ENCODE results near the gene SLC24A3. TPM values are rescaled to one million over a fixed set of nuclear protein-coding genes. Genes with fewer than 3 reads are reported as not detected.
A peak's percentile ranks its signal among the peaks of the same experiment; 100 is the strongest.

SLC24A3 gene
- total RNA-seq, 6 donors from 2014 or later, result 6.3 to 10.8 (median 9.3) TPM

GRCh38 chr20:19308146-19308545 lies 95.7 kb downstream of the SLC24A3 start:
- no peaks in the 10 kb centered on the region for H3K27me3 ChIP-seq
- DNase-seq (no peak), ATAC-seq (ENCODE audit: low FRiP score in 2 of 2) (peak in 1 of 2 donors; percentile 19)
- H3K9me3 ChIP-seq, result no peaks in the 10 kb centered on the region
- H3K36me3 ChIP-seq, result no peaks in the 10 kb centered on the region
- H3K27ac ChIP-seq, result peak overlapping the region in 1 of 4 donors; percentile 48
- TF ChIP-seq EP300 (IDR thresholded peaks at IDR 0.05) (no peak), CTCF (IDR thresholded peaks at IDR 0.05) (no peak), POLR2AphosphoS5 (IDR thresholded peaks at IDR 0.05) (no peak), POLR2A (IDR thresholded peaks at IDR 0.05) (no peak)
- WGBS, 2 donors, result 51 to 83% methylated on average over 3 of the region's 3 CpGs
- H3K4me3 ChIP-seq, result no peak overlapping the region
- H3K4me1 ChIP-seq, result no peaks in the 10 kb centered on the region

- Histone ChIP-seq H3K4me3 (no peak overlapping the region), H3K4me1 (peaks cover 0 to 3% (median 0%) of the 10 kb centered on the region in 4 donors), H3K27me3 (no peaks in the 10 kb centered on the region), H3K36me3 (no peaks in the 10 kb centered on the region), H3K9me3 (no peaks in the 10 kb centered on the region), H3K27ac (no peak overlapping the region)
- WGBS, 2 donors, result 91 to 97% methylated on average over 2 of the region's 2 CpGs
- no peak for ATAC-seq (ENCODE audit: low FRiP score in 2 of 2)
- TF ChIP-seq EP300 (IDR thresholded peaks at IDR 0.05) (no peak), POLR2A (IDR thresholded peaks at IDR 0.05) (no peak), CTCF (IDR thresholded peaks at IDR 0.05) (no peak), POLR2AphosphoS5 (IDR thresholded peaks at IDR 0.05) (no peak)
- DNase-seq, result no peak
Measured at GRCh38 chr20:19310541-19310940, 98.1 kb downstream of the SLC24A3 start.

DNA sequence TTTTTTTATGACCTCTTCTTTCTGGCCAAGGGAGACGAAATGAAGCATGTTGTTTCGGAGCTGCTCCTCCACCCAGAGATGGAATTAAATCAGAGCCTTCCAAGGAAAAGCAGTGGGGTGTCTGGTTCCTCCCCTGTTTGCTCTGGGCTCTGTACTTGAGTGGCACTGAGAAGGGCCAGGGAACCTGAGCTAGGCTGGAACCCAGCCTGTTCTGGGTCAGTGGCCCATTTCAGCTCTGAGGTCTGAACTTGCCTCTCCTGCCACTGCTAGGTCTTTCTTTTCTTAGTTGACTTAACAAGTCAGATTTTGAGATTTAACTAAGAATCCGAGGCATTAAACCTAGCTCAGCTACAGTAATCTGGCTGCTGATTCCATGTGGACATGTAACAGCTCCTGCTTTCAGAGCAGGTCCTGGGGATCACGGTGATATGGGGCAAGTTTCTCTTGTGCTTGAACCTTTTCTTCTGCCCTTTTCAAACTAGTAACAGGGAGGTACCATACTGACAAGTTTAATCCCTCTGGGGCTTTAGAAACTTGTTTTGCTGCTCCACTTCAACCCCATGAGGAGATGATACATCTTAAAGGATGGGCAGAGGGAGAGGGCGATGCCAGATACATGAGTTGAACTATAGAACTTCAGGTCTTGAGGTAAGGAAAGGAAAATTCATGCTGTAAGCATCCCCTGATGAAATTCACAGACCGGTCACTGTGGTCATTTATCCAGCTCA lies 101.1 kb downstream of the SLC24A3 start:
- Histone ChIP-seq H3K4me1 (peaks cover 0 to 3% (median 1%) of the 10 kb centered on the region in 4 donors), H3K4me3 (no peak overlapping the region), H3K9me3 (no peaks in the 10 kb centered on the region), H3K27ac (no peak overlapping the region), H3K27me3 (no peaks in the 10 kb centered on the region), H3K36me3 (no peaks in the 10 kb centered on the region)
- DNase-seq (no peak), ATAC-seq (ENCODE audit: low FRiP score in 2 of 2) (no peak)
- 79 to 90% methylated on average over 6 of the region's 6 CpGs for WGBS, 2 donors
- TF ChIP-seq POLR2A (IDR thresholded peaks at IDR 0.05), result no peak

DNA sequence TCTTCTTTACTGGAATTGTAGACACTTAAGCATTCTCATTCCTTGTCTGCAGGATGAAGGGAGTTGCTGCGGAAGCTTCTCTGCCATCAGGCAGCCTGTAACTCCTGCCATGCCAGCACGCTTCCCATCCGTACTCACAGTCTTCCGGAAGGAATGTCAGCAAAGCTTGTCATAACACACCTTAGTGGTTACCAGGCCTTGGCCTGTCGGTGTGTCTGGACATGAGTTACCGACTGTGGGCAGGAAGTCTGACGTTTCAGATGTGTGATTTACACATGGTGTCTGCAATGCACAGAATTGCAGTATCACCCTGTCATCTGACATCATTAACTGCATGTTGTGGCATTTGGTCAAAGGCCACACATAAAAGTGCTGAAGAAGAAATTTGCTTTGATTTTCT lies 102.2 kb downstream of the SLC24A3 start:
- Histone ChIP-seq H3K27me3 (no peaks in the 10 kb centered on the region), H3K4me3 (no peak overlapping the region), H3K36me3 (no peaks in the 10 kb centered on the region), H3K4me1 (peaks cover 0 to 3% (median 1%) of the 10 kb centered on the region in 4 donors), H3K9me3 (no peaks in the 10 kb centered on the region), H3K27ac (no peak overlapping the region)
- no peak for ATAC-seq (ENCODE audit: low FRiP score in 2 of 2)
- no peak for DNase-seq
- peak in 1 of 4 donors; percentile 17 for TF ChIP-seq EP300 (IDR thresholded peaks at IDR 0.05)
- no peak for TF ChIP-seq POLR2A (IDR thresholded peaks at IDR 0.05)
- WGBS, 2 donors, result 38 to 46% methylated on average over 7 of the region's 7 CpGs

DNA sequence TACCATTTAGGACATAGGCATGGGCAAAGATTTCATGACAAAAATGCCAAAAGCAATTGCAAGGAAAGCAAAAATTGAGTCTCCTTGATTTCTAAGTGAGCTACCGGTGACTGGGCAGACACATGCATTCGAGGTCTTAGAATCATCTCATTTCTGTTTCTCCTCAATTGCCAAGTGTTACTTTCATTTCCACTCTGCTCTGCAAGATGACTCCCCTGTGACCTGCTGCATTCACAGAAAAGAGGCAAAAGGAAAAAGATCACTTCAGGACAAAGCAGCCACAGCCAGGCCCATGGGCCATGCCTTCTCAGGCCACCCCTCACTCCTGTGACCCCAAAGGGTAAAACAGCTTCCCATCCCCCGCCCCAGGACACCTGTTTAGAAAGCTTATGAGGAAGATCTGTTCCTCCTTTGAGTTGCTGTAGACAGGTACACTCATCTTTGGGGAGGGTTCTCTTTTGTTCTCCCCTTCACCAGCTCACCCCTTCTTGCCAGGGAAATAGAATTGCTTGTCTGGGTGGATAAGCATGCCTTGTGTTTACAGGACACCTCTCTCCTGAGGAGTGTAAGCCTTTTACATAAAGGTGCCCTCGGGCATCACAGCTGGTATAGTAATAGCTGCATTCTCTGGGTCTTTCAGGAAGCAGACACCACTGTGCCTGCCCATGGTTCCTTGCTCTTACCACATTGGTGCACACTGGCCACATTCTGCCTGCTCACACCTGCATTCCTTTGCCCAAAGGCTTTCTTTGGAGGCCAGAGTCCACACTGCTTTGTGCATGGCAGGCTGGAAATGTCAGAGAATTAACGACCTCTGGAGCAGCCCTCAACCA lies 105.0 kb downstream of the SLC24A3 start:
- no peak for TF ChIP-seq EP300 (IDR thresholded peaks at IDR 0.05)
- TF ChIP-seq CTCF (IDR thresholded peaks at IDR 0.05), result no peak
- no peak for TF ChIP-seq POLR2A (IDR thresholded peaks at IDR 0.05)
- no peak for TF ChIP-seq POLR2AphosphoS5 (IDR thresholded peaks at IDR 0.05)
- Histone ChIP-seq H3K36me3 (no peaks in the 10 kb centered on the region), H3K4me3 (no peak overlapping the region), H3K4me1 (peaks cover 0 to 3% (median 1%) of the 10 kb centered on the region in 4 donors), H3K27me3 (no peaks in the 10 kb centered on the region), H3K9me3 (no peaks in the 10 kb centered on the region), H3K27ac (no peak overlapping the region)
- ATAC-seq (ENCODE audit: low FRiP score in 2 of 2) (no peak), DNase-seq (no peak)
- WGBS, 2 donors, result 63 to 64% methylated on average over 5 of the region's 5 CpGs

Measured in upper lobe of left lung (tissue), 6 donors.